Gastrocnemius medialis (tissue), 4 donors: ENCODE results near the gene LRRC8D.

ENCODE experiments used
- POLR2A ChIP-seq, 2 donors: fragments of 450-650 bp; IDR thresholded peaks; one replicate each; pipeline ENCODE4 v1.6.1; 2017; ENCODE audit warnings: antibody characterized with exemption in 2 of 2, mild to moderate bottlenecking in 2 of 2, moderate library complexity in 2 of 2
- TF ChIP-seq, protein P1 (sequence below), 5 experiments: fragments of 450-650 bp in 3 of 5; fragments of 200-600 bp in 2 of 5; sonication (generic) in 2 of 5; IDR thresholded peaks in 4 of 5; conservative IDR thresholded peaks in 1 of 5; 1 replicate in 4 of 5; 2 replicates in 1 of 5; pipeline ENCODE4 v1.5.1; 2016 to 2019; ENCODE audit warnings: antibody characterized with exemption in 5 of 5, mild to moderate bottlenecking in 3 of 5, moderate library complexity in 3 of 5

DNA sequence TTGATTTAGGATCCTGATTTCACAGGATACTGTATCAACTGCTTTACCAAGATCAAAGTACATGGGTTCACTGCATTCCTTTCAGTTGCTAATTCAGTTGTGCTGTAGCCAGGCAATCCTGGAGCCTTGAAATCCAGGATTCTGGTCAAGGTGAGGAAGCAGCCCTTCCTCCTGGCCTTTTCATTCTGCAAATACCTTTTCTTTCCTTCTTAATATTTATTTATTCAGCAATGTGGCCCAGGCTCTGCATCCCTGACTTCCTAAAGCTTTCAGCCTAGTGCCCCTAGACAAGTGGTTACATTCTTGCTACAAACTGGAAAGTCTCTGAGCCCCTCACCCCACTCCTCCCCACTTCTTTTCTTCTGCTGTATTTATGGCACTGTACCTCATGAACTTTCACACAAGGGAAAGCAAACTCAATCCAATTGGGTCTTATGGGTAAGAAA, 16.2 kb downstream of the LRRC8D start:
- TF ChIP-seq, protein P1, sequence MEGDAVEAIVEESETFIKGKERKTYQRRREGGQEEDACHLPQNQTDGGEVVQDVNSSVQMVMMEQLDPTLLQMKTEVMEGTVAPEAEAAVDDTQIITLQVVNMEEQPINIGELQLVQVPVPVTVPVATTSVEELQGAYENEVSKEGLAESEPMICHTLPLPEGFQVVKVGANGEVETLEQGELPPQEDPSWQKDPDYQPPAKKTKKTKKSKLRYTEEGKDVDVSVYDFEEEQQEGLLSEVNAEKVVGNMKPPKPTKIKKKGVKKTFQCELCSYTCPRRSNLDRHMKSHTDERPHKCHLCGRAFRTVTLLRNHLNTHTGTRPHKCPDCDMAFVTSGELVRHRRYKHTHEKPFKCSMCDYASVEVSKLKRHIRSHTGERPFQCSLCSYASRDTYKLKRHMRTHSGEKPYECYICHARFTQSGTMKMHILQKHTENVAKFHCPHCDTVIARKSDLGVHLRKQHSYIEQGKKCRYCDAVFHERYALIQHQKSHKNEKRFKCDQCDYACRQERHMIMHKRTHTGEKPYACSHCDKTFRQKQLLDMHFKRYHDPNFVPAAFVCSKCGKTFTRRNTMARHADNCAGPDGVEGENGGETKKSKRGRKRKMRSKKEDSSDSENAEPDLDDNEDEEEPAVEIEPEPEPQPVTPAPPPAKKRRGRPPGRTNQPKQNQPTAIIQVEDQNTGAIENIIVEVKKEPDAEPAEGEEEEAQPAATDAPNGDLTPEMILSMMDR (IDR thresholded peaks at IDR 0.05 in 4 of 5, conservative IDR thresholded peaks at IDR 0.05 in 1 of 5), result no peak
- TF ChIP-seq POLR2A (IDR thresholded peaks at IDR 0.05), result no peak
